Measurements from ENCODE around the gene TRIM2.

Gene TRIM2

DNA sequence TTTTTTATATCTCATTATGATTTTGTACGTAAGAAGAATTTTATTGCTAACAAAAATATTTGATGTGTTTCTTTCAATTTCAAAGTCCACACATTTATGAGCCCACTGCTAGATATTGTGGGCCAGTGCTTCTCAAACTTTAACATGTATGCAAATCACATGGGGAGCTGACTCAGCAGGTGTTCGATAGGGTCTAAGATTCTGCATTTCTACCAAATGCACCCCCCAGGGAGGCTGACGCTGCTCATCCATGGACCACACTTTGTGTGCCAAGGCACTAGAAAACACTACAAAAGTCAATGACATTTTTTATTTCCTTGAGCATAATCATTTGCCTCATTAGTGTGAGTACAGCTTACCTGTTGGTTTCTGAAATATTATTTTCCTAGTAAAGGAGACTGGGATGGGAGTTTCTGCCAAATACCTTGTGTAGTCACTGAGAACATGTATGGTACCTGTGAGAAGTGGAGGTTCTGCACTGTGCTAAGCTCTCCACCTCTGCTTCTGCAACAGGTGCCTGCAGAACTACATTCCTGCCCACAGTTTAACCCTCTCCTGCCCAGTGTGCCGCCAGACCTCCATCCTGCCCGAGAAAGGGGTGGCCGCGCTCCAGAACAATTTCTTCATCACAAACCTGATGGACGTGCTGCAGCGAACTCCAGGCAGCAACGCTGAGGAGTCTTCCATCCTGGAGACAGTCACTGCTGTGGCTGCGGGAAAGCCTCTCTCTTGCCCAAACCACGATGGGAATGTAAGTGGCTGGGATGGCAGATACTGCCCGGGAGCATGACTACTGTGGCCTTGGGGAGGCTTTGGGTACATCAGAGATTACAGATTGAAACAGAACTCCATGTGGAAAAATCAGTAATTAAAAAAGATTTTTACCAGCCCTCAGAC lies 71.4 kb downstream of the TRIM2 start:
- no peak for DNase-seq (ENCODE audit: low read depth)

DNA sequence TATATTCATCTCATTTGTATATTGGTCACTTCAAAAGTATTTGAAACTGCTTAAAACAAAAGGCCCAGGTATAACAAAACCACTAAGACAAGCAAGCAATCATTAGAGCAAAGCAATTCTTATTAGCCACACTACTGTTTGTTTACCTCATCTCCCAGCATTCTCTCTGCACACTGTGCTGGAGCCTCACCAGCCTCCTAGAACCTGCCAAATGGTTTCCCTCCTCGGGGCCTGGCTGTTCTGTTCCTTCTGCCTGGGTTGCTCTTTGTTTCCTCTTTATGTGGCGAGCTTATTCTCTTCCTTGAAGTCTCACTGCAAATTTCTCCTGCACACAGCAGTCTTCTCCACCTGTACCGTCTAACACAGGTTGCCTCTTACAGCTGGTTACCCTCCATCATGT lies 72.7 kb downstream of the TRIM2 start:
- DNase-seq (ENCODE audit: low read depth), result no peak

DNA sequence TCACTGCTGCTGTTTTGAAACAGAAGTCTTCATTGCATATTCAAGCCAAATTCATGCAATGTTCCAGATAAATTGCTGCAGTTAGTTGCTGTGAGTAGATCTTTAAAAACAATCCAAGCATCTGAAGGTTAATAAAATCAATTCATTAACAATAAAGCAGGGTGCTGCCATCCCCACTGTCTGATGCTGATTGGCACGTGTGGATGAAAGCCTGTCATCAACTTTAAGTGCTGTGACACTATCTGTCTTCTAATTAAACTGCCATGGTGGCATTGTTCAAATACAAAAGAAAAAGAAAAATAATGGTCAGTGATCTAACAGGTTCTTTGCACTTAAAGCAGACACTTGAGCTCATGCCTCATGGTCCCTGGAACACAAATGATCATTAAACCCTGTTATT lies 77.2 kb downstream of the TRIM2 start:
- no peak for DNase-seq (ENCODE audit: low read depth)

DNA sequence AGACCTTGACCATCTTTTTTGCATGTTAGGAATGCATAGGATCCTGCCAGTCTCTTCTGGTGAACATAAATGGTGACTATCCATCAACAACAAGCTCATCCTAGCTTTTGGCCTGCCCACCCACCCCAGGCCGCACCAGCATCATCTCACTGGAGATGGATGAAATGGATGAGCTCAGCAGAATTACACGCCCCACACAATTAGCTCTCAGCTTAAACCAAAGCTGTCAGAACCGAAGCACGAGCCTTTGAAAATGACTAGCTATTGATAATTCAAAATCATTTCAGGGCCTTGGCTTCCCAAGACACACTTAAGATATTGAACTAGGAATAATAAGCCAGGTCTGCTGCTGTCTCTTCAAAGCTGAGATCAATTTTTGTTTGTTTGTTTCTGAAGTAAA lies 77.8 kb downstream of the TRIM2 start:
- DNase-seq (ENCODE audit: low read depth), result no peak

DNA sequence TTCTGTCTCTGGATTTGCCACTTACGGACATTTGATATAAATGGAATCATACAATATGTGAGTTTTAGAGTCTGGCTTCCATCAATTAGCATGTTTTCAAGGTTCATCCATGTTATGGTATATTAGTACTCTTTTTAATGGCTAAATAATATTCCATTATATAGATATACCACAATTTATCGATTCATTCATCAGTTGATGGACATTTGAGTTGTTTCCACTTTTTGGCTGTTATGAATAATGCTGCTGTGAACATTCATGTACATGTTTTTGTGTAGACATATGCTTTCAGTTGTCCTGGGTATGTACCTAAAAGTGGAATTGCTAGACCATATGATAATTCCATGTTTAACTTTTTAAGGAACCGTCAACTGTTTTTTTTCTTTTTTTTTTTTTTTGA lies 79.0 kb downstream of the TRIM2 start:
- no peak for DNase-seq (ENCODE audit: low read depth)

DNA sequence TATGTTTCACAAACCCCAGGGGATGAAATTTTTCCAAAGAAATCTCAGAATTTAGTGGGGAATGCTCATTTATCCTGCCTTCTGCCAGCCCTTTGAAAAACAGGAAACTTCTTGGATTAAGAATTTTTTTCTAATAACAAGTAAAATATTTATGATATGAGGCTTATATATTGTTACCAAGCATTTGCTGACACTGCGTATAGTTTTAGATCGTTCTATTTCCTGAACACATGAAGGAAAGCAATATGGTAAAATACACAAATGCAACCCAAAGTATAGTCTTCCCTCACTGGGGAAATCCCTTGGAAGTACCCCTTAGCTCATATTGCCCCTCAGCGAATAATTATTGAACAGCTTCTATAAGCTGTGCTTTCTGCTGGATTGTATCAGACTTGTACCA lies 85.9 kb downstream of the TRIM2 start:
- no peak for DNase-seq (ENCODE audit: low read depth)

DNA sequence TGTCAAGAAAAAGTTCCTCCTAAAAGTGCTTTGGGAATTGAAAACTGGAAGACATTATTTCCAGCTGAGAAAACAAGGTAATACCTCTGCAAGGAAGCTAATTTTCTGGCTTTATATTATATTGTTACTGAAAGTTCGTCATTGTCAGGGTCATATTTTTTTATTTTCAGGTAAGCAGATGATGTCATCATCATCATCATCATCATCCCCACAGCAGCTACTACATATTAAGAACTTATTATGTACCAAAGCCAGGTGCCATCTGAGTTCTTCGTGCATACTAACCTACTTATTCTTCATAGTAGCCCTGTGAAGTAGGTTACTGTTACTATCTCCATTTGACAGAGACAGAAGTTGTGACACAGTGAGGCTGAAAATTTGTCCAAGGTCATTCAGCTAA lies 87.3 kb downstream of the TRIM2 start:
- no peak for DNase-seq (ENCODE audit: low read depth)

DNA sequence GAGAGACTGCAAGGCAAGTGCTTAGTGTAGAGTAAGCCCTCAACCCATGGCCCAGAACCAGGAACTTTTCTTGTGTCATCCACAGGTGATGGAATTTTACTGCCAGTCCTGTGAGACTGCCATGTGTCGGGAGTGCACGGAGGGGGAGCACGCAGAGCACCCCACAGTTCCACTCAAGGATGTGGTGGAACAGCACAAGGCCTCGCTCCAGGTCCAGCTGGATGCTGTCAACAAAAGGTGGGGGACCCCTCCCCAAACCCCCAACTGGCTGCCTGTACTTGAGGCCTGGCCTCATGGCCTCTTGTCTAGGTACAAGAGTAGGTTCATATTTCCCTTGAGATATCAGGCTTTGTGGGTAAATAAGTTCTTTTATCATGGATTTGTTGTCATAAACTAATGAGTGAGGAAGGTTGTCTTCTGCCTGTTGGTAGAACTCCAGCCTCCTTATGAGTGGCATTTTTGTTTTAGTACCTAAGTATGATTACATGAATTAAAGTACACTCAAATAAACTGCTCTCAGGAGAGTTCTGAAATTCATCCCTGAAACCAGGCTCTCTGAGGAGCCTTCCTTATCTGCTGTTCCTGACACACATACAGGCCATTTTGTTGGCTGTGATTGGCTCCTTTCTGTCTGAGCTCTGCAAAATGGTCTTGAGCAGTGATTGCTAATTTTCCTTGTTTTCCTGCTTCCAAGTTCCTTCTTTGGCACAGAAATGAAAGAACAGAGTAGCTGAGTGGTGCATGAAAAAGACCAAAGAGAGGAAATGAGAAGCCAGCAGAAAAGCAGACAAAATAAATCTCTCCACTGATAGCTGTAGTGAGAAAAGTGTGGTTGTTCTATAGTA lies 88.9 kb downstream of the TRIM2 start:
- no peak for DNase-seq (ENCODE audit: low read depth)

DNA sequence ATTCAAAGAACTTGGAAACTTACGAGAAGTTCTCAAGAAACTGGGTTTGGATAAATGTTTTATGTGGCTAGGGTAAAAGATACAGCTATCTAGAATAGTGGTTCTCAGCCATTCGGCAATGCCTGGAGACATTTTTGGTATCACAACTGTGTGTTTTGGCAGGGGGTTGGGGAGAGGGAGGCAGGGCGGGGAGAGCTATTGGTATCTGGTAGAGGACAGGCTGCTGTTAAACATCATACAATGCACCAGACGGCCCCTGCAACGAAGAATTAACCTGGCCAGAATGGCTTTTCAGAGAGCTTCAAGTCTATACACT lies 89.5 kb downstream of the TRIM2 start:
- DNase-seq (ENCODE audit: low read depth), result no peak

DNA sequence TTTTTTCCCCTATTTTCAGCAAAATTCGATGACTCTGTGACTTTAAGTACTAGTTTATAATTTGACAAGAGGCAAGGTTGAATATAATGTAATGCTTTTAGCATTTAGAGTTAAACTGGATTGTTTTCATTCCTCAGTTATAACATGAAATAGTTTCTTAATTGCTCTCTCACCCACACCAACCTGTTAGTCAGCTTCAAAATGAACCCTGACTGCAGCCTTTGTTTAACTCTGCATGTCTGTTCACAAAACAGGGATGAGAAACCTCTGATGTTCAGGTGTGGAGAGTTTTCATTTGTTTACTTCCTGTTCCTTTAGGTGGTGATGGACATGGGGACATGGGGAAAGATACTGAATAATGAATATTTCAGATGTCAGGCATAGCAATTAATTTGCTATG lies 90.4 kb downstream of the TRIM2 start:
- no peak for DNase-seq (ENCODE audit: low read depth)

DNA sequence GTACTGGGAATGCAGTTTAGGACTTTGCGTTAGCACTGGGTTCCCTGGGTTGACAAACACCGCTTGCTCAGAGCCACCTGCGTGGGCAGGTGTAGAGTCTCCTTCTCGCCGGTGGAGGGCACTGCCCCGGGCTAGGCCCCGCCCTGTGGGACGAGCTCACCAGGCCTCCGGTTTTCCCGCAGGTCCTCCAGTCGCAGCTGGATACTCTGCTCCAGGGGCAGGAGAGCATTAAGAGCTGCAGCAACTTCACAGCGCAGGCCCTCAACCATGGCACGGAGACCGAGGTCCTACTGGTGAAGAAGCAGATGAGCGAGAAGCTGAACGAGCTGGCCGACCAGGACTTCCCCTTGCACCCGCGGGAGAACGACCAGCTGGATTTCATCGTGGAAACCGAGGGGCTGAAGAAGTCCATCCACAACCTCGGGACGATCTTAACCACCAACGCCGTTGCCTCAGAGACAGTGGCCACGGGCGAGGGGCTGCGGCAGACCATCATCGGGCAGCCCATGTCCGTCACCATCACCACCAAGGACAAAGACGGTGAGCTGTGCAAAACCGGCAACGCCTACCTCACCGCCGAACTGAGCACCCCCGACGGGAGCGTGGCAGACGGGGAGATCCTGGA lies 91.0 kb downstream of the TRIM2 start:
- no peak for DNase-seq (ENCODE audit: low read depth)

DNA sequence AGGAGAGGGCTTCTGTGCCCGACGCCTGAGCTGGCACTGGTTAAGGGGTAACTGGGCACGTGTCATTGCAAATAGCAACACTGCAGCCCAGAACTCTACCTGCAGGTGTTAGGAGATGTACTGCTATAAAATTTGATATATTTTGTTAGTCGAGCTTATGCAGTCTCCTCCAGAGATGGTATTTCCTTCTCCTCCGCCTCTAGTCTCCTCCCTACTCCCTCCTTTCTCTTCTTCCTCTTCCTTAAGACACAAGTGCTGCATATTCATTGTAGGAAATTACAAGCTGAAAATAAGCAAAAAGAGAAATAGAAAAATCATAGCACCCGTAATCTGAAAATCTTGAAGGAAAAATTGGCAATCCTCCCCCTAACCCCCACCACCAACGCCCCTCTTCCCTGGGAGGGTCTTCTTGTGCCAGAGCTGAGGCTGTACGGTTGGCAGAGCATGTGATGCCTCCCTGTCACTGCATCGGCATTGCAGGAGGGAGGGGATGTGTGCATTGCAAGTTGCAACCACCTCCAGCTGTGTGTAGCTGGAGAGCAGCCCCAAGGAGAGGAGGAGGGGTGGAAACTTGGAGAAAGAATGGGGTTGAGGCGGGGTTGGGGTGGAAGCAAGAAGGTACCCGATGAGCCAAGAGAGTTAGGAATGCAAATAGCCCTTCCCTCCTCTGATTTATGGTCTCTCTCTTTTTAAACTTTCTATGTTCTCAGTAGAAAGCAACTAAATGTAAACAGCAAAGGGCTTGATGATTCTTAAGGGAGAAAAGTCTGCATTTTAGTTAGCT lies 92.0 kb downstream of the TRIM2 start:
- peak; percentile 34 for DNase-seq (ENCODE audit: low read depth)

DNA sequence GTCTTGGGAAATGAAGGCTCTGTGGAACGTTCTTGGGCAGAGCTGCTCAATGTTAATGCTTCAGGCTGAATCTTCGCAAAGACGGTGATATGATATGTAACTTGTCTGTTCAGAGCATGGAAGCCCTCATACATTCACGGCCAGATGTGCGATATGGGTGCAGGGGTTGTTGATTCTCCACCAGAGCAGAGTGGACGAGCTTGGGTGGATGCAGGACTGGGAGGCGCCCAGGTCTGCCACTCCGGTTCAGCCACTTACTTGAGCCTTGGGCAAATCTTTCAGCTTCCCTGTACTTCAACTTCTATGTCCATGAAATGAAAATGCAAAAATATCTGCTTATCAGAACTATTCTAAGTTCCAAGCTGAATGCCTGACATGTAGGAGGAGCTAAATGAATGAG lies 92.9 kb downstream of the TRIM2 start:
- no peak for DNase-seq (ENCODE audit: low read depth)

DNA sequence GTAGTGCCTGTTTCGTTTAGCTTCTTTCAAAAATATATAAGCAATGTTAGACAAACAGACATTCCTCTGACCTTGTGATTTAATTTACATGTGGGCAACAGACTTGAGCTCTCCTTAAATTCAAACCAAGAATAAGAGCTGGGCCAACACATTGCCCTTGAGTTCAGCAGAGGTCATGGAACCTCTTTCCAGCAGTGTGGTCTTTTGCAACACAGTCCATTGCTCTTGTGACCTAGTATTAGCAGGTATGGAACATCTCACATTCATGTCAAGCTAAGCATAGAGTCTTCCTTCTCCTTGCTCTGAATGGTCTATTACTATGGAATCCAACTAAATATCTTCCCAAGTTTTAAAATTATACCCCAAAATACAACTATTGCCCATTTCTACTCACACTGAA lies 106.5 kb downstream of the TRIM2 start:
- no peak for DNase-seq (ENCODE audit: low read depth)

DNA sequence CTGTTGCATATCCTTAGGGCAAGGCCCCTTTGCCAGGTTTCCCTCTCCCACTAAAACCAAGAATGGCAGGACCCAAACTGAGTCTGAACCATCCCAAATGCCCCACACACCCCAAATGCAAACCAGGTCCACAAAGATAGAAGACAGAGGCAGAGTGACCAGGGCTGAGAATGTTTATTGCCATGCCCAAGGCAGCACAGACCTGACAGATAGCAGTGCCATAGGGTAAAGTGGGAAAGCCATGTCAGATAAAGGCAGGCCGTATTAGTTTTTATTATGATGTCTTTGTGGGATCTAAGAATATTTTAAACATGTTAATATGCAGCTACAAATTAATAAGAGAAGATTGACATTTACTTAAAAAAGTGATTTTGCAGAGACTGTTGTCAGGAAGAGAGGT lies 110.7 kb downstream of the TRIM2 start:
- DNase-seq (ENCODE audit: low read depth), result no peak

DNA sequence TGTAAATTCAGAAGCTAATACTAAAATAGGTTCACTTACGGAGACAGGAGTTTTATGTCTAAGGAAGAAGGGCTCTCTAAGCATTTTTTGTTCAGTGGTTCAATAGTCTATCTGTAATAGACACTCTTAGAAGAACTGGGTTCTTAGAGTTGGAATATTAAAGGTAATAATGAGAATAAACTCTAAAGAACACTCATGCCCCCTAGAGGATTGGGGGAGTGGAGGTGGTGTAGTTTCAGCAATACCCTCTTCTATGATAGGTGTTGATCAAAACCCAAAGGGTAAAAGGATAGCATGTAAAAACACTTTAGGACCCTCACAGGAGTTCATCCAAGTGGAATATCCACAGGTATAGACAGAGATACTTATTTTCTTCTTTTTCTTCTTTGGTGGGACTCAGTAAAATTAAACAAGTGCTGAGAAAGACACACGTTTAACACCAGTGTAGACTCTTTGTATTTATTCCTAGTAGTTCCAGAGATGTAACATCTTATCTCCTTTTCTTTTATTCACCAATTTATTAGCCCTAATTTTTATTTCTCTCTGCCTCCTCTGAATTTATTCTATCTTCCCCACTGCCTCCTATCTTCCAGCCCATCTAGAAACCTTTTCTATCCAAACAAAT lies 114.6 kb downstream of the TRIM2 start:
- DNase-seq (ENCODE audit: low read depth), result peak; percentile 58

DNA sequence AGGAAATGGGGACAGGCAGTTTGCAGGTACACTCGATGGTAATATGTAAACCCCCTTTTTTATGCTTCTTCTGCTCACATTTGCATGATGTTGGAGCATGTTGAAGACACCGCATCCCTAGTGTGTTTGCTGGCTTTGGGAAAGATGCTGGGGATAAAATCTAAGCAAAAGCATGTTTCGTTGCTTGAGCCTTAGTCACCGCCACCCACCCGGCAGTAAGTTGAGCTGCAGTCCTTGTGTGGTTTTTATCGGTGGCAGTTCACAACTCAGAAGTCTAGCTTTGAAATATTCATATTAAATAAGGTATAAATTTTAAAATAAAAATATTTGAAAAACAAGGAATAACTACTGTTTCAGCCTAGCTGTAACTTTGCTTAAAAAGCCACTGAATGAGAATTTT lies 118.5 kb downstream of the TRIM2 start:
- no peak for DNase-seq (ENCODE audit: low read depth)

DNA sequence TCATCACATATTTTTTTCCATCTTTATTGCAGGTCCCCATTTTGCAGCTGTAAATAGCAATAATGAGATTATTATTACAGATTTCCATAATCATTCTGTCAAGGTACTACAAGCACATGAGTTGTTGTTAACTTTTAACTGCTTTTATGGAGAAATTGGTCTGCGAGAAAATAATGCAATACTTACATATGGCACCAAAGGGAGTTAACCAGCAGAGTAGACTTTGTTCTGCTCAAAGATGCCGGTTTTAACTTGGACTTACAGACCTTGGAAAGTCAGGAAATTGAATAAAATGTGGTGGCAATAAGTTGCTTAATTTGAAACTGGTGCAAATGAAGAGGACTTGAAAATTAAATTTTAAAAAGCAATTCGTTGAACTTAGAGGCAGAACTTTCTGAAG lies 119.8 kb downstream of the TRIM2 start:
- no peak for DNase-seq (ENCODE audit: low read depth)

DNA sequence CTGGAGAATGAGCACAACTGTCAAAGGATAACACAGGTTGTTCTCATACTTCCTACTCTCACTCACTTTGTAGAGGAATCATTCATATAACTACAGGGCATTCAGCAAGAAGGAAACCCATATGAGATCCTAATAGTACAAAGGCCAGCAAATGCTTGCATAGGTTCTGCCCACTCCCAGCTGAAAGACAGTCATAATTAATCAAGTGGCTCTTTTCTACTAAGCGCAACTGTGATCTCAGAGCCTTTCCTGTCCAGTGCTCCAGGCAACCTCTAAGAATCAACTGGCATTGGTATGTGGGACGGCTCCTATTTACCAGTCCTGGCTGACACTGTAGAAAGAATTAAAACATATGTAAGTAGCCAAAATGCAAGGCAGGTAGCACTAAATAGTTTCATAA lies 121.3 kb downstream of the TRIM2 start:
- no peak for DNase-seq (ENCODE audit: low read depth)

DNA sequence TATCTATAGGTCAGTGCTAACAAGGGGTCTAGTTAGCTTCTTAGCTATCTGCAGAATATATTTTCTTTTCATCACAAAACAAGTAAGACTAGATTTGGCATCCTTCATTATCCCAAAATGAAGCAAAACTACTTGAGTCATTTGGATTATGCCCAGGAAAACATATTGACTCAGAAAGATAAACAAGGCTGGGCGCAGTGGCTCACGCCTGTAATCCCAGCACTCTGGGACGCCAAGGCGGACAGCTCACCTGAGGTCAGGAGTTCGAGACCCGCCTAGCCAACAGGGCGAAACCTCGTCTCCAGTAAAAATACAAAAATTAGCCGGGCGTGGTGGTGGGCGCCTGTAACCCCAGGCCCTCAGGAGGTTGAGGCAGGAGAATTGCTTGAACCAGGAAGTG lies 122.3 kb downstream of the TRIM2 start:
- peak; percentile 54 for DNase-seq (ENCODE audit: low read depth)

DNA sequence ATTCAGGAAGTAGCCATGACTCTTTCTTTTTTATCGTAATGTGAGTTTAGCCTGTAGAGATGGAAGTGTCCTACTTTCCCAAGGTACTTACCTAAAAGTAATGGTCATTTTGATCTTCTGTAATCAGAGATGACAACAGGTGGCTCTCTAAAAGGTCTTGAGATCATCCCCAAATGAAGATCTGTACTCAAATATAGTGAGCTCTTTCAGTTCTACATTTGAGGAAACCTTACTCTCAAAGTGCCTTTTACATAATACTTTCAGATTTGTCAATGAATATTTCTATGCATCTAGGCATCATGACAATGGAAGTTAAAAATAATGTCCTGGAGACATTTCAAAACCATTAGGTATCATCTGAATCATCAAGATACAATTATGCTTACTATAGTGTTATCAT lies 123.0 kb downstream of the TRIM2 start:
- no peak for DNase-seq (ENCODE audit: low read depth)

DNA sequence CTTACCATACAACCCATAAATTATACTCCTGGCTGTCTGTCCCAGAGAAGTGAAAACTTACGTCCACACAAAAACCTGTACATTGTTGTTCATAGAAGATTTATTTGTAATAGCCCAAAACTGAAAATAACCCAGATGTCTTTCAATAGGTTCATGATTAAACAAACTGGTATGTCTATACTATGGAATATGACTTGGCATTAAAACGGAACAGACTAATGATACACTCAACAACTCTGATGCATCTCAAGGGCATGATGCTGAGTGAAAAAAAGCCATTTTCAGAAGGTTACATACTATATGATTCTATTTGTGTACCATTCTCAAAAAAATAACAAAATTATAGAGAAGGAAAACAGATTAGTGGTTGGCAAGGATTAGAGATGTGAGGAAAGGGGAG lies 128.7 kb downstream of the TRIM2 start:
- peak; percentile 59 for DNase-seq (ENCODE audit: low read depth)
